DMS79 treated with DMSO at 0.1 percent for 48 hours (cell line): ENCODE measurements around the gene GRK4.

Source experiments
- DNase-seq: peaks from one replicate; lab custom pipeline; 2025; lab: John Stamatoyannopoulos, UW

GRK4 gene

DNA sequence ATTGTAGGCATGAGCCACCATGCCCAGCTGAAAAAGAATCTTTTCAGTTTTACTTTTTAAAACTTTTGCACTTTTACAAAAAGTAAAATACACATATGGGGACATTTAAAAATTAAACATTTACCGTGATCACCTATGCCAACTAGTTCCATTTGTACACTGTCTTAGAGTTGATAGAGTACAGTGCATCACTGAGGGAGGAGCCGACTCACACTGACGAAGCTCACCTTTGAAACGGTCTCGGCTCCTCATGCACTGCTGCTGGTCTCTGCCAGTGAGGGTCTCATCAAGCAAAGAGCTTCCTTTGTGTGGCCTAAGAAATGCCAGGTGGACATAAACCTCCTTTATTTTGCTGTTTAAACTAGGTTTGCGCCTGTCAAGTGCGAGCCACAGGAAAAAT, 50.0 kb downstream of the GRK4 start:
- DNase-seq: no peak

DNA sequence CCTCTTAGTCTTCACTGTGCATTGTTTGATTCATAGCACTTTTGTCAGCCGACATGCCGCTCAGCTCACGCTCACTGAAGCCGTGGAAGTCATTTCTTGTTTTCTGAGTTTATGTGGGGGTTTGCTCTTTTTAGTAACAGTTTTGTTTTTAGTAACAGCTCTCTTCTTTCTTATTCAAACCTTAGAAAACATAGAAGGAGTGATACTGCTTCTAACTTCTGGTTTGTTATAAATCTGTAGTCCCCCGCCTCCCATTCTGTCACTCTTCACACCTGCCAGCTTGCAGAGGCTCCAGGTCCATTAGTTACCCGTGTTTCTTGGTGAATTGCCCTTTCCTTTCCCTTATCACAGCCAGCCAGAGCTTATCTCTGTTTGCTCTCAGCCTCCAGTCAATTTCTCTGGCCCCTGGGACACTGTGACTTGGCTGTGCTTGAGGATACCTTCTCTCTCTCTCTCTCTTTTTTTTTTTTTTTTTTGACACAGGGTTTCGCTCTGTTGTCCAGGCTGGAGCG, 50.5 kb downstream of the GRK4 start:
- DNase-seq: no peak

DNA sequence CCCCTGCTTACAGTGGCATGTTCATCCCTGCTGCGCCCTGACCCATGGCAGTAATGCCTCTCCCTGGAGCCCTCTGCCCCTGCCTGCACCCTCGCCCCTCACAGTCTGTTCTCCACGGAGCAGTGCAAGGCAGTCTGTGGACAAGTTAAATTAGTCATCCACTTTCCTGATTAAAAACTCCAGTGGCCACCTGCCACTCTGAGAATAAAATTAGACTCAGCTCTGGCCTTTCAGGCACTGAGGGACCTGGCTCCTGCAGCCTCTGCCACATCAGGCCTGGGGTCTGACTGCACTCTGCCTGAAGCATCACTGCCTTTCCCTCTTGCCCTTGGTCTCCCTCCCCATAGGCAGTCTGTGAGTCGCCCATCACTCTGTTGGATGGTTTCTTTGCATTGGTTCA, 53.6 kb downstream of the GRK4 start:
- DNase-seq: no peak

DNA sequence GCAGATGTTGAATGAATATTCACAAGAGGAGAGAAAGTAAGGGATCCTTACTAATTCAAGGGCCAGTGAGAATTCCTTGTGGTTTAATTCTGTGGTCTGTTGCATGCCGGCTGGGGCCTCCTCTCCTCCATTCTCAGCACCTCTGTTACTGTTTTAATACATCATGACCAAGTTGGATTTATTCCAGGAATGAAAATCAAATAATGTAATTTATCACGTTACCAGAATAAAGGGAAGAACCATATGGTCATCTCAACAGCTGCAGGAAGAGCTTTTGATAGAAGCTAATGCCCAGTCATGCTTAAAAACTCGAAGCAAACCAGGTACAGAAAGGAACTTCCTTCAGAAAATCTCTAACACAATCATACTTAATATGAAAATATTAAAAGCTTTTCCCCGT, 54.1 kb downstream of the GRK4 start:
- DNase-seq: no peak

DNA sequence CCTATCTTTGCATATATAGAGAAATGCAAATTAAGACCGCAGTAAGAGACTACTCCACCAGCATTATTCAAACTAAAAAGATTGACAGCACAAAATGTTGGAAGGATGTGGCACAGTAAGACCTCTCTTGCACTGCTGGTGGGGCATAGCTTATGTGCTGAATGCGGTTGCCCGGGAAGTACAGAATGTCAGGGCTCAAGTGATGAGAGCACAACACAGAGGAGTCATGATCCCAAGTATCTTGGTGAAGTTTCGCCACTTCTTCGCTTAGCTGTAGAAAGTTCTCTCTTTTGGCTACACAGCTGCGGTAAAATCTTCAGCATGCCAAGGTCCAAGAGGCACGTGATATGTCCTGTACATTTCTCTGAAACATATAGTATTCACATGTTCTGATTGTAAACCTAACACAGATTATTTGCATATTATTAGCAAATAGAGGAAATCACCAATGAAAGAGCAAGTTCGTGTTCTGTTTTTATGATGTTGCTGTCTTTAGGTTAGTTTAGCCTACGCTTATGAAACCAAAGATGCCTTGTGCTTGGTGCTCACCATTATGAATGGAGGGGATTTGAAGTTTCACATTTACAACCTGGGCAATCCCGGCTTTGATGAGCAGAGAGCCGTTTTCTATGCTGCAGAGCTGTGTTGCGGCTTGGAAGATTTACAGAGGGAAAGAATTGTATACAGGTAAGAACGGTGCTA, 55.9 kb downstream of the GRK4 start:
- no peak for DNase-seq

DNA sequence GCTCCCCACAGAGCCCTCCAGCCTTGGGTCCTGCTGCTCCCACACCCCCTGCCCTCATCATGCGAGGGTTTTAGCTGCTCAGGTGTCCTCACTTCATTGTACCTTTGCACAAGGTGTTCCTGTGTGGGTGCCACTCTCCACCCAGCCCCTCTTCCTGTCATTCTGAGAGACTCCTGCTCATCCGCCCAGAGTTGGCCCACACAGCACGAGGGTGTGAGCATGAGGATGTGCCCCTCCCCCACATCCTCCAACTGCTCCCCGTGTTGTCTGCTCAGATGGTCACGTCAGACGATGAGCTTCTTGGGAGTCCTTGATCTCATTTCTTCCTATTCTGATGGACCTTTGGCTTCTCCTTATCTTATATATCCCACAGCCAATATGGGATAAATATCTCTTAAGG, 57.8 kb downstream of the GRK4 start:
- no peak for DNase-seq

DNA sequence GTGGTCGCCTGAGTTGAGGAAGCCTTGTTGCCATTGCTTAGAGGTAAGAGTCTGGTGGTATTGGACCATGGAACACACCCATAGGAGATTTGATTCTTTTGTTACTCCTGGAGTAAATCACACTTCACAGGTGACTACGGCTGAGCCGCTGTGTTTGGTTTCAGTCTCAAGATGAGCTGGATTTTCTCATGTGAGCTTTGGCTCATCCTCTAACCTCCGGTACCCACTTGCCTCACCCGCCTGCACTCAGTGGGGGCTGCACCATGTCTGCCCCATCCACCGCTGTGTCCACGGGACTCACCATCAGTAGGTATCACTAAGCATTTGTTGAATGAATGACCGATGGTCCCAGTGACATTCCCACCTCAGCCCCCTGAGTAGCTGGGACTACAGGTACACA, 58.3 kb downstream of the GRK4 start:
- DNase-seq: no peak

DNA sequence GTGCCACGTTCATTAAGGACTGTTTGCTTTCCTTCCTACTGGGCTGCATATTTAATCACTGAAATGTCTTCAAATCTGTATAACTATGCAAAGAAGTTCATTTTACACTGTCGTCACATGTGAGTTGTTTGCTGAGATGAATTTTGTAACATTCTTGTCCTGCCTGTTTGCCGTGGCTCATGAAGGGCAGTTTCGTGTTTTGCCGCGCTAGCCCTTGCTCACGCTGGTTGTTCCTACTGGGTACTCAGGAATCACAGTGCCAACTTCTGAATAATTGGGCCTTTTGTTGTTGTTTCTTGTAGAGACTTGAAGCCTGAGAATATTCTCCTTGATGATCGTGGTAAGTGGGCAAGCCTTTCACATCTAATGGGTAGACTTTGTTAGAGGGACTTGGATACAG, 58.7 kb downstream of the GRK4 start:
- DNase-seq: no peak

DNA sequence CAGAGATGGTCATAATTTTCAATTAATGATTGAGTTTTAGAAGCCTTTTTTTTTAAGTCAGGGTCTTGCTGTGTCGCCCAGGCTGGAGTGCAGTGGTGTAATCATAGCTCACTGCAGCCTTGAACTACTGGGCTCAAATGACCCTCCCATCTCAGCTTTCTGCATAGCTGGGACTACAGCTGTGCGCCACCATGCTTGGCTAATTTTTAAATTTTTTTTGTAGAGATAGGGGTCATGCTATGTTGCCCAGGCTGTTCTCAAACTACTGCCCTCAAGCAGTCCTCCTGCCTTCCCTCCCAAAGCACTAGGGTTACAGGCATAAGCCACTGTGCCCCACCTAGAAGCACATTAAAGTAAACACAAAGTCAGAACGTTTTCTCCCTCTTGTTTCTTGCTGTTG, 59.3 kb downstream of the GRK4 start:
- DNase-seq: no peak

DNA sequence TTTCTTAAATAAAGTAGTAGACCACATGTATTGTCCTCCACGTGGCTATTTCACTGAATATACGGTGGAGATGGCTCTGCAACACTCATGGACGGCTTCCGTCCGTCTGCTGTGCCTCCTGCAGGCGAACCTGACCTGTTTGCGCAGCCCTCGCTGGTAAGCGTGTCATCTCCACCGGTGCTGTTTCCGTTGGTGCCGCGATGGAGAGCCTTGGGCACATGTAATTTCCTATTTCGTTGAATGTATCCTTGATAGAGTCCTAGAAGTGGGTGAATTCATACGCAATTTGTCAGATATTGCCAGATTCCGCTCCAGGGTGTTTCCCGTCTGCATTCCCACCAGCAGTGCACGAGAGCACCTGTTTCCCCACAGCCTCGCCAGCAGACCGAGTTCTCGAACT, 62.5 kb downstream of the GRK4 start:
- DNase-seq: no peak

DNA sequence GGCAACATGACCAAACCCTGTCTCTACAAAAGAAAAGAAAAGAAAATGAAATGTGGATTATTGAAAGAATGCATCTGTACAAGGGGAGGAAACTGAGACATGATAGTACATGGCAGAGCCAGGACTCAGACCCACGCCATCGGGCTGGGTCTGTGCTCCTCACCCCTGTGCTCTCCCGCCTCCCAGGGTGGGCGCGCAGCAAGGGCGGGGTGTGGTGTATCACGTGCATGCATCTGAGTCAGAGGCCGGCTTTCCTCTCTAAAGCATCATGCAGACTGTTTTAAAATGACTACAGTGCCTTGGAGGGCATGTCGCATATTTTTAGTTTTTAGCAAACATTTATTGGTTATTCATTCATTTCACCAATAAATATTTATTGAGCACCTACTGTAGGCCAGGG, 63.2 kb downstream of the GRK4 start:
- DNase-seq: no peak

DNA sequence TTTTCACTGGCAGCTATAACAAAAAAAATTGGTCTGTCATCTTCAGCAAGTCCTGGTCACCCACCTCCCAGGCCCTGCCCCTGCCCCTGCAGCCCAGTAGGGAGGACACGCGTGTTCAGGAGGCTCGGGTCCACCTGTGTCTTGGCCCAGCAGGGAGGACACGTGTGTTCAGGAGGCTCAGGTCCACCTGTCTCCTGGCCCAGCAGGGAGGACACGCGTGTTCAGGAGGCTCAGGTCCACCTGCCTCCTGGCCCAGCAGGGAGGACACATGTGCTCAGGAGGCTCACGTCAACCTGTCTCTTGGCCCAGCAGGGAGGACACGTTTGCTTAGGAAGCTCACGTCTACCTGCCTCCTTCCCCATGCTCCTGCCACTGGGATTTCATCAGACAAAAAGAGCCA, 66.1 kb downstream of the GRK4 start:
- DNase-seq: no peak

DNA sequence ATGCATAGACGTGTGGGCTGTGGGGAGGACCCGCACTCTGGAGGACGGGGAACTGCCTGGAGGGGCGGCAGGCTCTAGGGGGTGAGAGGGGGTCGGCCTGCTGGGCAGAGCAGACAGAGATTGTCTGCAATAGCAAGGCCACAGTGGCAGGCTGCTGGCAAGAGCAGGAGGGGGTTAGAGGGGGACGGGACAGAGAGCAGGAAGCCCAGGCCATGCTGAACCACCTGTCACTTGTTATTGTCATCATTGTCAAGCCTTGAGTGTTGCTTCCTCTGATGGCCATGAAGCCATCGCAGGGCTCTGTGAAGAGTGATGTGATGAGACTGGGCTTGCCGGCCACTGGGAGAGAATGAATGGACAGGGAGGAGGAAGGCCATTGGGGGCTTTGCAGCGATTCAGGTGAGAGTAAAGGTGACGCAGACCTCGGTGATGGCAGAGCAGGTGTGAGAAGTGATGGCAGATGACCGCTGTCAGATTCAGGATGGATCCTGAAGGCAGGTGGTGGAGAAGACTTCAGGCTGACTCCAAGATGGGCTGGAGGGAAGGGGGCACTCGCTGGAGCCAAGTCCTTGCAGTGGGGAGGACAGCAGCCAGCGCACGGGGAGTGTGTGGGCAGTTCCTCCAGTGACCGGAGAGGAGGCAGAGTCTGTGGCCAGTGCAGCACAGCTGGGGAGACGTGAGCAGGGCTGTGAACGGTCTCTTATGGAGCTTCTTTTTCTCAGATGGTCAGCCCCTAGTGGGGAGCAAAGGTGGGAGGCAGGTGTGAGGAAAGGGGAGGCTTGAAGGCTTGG, 67.4 kb downstream of the GRK4 start:
- no peak for DNase-seq

DNA sequence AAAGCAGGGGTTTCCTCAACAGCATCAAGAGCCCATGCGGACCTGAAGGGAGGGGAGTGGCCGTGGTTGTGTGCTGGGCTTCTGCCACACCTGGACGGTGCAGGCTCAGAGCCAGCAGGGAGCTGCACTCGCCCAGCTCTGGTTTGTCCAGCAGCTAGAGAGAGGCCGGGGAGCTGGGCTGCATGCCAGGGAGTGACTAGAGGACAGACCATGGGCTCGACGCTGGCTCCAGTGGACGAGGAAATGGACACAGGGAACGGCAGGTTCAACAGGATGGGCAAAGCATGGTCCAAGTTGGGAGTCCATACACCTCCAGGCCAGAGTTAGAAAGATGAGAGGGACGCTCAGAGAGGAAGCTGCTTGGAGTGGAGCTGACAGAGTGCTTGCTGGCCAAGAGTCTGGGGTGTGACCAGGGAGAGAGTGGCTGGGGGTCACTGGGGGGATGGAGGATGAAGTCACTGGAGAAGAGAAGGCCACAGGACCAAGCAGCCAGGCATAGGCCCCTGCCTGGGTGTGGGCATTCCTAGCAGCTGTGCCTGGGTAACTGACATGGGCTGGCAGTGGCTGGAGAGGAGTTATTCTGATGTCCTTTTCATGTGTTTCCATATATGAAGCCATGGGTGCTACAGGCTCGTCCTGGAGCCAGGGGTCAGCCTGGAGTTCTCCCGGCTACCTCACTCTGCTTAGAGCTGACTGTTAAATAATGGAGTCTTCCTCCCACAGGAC, 68.1 kb downstream of the GRK4 start:
- DNase-seq: no peak

DNA sequence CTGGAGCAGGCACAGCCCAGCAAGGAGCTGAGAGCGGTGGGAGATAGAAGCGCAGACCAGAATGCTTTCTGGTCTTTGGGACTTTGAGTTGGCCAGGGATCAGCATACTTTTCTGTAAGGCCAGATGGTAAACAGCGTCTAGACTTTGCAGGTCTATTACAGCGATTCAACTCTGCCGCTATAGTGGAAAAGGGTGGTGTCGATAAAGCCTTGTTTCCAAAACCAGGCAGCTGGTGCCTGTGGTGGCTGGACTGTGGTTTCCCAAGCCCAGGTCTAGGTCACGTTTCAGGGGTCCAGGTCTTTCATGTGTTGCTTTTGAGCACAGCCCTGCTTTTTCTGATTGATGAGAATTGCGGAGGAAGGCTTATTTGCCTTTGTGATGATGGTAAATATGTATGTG, 70.9 kb downstream of the GRK4 start:
- no peak for DNase-seq

DNA sequence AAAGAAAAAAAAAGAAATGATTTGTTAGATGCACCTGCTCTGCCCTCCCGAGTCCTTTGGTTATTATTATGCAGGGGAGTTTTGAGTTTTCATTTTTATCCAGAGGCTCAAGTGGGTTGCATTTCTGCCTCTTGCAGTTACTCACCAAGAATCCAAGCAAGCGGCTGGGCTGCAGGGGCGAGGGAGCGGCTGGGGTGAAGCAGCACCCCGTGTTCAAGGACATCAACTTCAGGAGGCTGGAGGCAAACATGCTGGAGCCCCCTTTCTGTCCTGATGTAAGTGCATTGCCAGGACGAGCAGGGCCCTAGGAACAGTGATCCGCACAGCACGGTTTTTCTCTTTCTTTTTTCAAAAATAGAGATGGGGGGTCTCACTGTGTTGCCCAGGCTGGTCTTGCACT, 71.9 kb downstream of the GRK4 start:
- DNase-seq: no peak

DNA sequence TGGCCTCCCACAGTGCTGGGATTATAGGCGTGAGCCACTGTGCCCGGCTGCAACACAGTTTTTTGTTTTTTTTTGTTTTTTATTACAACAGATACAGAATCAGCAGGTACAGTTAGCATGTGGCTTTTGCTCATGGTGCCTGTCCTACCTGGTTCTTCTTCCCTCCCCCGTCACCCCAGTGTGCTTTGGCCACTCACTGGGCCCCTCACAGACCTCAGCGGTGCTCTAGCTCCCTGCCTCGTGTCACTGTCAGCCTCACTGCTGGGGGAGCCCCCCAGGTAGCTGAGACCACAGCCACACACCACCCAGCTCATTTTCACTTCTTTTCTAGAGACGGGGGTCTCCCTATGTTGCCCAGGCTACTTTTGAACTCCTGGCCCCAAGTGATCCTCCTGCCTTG, 72.3 kb downstream of the GRK4 start:
- DNase-seq: no peak

DNA sequence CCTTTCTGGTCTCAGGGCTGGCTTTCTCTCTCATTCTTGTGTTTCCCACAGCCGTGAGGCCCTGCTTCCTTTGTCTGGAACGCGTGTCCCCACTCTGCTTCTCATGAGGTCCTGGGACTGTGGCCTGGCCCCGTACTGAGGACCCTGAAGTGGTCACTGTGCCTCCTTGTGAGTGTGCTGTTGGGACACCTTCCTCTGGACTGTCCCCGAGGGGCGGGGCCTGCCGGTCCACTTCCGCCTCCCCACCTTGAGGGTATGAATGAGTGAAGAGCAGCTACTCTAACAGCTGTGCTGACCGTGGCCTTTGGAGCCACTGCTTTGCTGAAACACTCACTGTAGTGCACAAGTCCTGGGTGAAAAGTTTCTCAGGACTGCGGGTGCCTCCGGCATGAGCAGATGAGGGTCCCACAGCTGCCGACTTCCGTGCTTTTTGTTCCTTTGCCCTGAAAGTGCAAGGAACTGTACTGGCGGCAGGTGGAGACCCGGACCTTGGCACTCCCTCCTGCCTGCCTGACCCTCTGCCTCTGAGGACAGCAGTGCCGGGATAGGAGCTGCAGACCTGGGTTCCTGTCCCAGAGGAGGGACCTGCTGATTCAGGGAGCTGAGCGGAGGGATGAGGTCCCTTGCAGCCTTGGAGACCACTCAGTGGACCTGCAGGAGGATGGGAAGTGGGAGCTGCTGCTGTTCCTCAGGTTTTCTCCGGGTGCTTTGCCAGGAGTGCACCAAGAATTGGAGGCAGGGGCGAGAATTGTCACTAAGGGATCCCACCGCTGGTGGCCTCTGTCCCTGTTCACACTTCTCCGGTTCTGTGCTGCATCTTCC, 73.0 kb downstream of the GRK4 start:
- DNase-seq: no peak

DNA sequence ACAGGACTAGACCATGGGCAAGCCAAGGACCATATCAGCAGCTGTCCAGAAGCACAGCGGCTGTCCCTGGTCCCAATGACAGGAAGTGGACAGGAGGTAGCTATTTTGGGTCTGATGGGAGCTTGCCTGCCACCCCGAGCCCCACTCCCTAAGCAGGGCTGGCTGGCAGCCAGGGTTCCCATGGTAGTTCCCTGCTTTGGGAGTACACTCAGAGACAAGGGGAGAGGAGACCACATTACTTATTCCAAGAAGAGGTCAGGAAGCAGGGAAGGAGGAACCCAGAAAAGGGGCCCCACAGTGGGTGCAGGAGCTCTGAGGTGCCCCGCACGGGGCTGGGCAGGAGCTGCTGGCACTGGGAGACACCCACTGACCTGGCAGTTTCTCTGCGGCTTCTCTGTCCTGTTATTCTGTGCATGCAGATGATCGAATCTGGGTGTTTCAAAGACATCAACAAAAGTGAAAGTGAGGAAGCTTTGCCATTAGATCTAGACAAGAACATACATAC, 74.6 kb downstream of the GRK4 start:
- DNase-seq: no peak

DNA sequence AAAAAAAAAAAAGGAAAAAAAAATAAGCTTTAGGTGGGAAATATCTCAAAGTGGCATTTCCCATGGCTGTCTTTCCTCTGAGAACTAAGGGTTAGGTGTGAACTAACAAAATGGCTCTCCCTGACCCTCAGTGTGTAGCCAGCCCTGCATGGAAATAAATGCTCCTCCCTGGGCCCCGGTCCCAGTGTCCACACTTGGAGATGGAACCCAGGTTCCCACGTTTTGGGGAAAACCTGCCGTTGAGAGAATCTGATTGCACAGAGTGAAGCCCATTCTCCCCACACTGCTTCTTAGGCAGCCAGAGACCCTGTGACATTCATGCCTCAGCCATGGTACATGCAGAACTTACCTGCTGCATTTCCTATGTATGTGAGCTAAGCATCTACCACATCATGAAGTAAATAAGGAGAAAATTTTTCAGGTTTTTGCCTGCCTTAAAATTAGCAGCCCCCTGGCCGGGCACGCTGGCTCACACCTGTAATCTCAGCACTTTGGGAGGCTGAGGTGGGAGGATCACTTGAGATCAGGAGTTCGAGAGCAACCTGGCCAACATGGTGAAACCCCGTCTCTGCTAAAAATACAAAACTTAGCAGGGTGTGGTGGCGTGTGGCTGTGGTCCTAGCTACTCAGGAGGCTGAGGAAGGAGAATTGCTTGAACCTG, 76.5 kb downstream of the GRK4 start:
- no peak for DNase-seq

DNA sequence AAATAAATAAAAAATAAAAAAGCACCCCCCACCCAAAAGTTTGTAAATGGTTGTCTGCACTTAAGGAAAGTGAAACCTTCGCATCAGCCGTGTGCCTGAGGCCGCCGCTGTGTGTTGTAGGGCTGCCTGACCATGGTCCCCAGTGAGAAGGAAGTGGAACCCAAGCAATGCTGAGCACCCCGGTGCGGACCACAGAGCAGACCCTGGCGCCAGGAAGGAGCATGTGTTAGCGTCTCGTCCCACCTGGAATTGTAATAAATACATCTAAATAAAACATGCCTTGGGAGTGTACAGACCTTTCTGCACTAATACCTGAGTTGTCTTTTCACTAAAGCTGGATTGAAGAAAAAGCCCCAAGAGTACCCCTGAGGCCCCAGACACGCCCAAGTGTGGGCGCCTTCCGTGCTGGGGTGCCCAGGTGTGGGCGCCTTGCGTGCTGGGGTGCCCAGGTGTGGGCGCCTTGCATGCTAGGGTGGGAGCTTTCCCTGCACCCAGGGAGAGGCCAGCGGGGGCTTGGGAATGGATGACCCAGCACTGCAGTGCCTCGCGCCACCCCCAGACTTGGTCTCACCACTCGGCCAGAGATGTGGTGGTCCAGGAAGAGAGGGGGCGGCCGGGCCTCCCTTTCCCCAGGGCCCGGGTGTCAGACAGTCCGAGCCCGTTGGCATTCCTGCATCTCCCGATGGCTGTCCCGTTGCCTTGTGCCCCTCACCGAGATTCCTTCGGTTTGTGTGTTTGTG, 77.3 kb downstream of the GRK4 start:
- no peak for DNase-seq
